Measurements from ENCODE around the gene FBXO15.

Gene FBXO15

DNA sequence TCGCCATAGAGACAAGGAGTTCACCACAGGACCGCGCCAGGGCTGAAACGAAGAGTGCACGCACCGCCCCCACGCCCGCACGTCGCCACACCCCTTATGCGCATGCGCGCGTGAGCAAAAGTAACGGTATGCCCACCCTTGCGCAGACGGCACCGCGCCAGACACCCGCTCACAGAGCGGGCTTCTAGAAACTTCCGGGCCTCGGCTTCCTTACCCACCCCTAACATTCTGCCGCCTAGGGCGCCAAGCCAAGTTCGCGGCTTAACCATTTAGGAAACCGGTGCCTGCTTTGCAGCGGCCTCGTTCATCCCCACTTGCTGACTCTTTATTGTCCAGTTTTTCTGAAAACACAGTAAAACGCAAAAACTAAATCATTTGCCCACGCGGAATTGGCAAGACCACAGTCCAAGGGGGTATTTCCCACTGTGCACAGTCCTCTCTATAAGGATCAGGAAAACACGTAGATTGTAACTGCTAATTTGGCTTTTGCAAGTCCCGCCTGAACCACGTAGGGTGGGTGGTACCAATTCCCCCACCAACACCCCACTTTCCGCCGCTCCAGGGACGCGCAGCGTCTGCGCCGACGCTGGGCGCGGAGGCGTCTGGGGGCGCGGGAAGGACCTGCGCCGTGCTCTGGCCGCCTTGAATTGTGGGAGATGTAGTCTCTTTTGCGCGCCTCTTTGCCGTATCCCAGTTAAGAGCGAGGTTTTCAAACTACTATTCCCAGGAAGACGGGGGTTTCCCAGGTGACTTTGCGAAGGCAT lies at the start of gene FBXO15, which contains the start of gene TIMM21:
TSS of gene FBXO15 (minus strand) at position 56 of the 764 bp plus-strand sequence. CDS start at position 7, 49 bp downstream.
TSS of gene TIMM21 (plus strand) at position 745 of the 764 bp plus-strand sequence. CDS start 286 bp downstream, outside the sequence.
- peak; percentile 89 to 92 (median 91) for DNase-seq (ENCODE audit: low read depth in 2 of 3, low spot score in 1 of 3)

- peak; percentile 10 to 40 (median 14) for DNase-seq (ENCODE audit: low read depth in 2 of 3, low spot score in 1 of 3)
Observed at GRCh38 chr18:74196220-74197119, 48.8 kb upstream of the FBXO15 start.

- no peak for DNase-seq (ENCODE audit: low read depth in 2 of 3, low spot score in 1 of 3)
Observed at GRCh38 chr18:74194691-74195090, 47.1 kb upstream of the FBXO15 start.

DNA sequence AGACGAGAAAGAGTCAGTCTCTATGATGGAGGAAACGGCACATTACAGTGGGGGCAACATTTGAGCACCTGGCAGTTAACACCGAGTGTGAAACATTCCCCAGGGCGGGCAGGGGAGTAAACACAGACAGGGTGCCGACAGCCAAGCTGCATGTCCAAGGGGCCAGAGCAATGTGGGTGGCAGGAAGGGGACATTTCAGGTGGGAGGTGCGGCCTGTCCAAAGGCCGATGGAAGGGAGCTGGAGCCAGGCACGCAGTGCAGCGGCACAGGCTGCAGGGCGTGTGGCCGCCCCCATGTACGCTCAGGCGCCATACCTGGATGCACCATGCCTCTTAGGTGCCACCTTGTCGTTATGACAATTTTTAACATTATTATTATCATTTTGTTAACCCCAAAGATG lies 43.9 kb upstream of the FBXO15 start:
- no peak for DNase-seq (ENCODE audit: low read depth in 2 of 3, low spot score in 1 of 3)

DNA sequence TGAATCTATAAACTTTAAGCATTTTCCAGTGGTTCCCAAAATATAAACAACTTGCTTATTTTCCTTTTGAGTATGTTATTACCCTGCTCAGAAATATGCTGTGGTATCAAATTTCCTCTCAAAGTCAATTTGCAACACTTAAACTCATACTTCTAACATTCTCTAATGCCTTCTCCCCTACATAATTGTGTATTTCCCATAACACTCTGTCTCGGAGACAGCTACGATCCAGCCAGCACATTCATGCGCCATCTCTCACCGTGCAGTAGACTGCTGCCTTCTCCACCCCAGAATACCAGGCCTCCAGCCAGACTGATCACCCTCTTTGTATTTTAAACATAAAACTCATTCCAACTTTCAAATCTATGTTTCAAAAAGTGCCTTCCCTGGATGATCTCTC lies 42.5 kb upstream of the FBXO15 start:
- DNase-seq (ENCODE audit: low read depth in 2 of 3, low spot score in 1 of 3) = no peak

- no peak for DNase-seq (ENCODE audit: low read depth in 2 of 3, low spot score in 1 of 3)
Observed at GRCh38 chr18:74186661-74187060, 39.0 kb upstream of the FBXO15 start.

DNA sequence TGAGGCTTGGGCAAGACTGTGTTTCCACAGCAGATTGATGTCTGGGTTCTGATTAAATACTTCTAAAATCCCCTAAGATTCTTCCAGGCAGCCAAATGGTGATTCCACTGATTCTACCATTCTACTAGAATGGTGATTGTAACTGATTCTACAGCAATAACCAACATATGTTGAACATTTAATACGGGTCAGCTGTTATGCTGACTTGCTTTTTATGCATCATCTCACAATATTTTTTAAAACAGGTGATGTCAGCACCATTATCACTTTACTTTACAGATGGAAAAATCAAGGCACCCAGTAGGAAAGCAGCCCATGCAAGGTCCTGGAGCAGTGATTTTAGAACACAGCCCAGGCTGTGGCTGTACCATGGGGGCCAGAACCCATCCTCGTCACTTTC lies 38.2 kb upstream of the FBXO15 start:
- no peak for DNase-seq (ENCODE audit: low read depth in 2 of 3, low spot score in 1 of 3)

DNA sequence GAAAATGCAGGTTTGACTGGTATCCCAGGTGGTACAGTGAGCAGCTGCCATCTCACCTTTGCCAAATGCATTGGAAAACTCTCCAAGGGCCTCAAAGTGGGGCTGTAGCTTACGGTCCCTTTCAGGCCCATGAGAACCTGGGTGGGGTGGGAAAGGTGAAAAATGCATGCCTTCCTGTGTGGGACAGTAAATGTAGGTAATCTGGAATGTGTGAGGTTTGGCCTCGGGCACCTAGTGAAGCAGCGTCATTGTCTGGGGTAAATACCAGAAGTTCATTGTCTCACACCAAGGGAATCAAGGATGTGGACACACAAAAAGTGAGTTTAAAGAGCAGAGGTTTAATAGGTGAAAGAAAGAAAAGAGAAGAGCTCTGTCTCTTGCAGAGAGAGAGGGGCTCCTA lies 37.2 kb upstream of the FBXO15 start:
- DNase-seq (ENCODE audit: low read depth in 2 of 3, low spot score in 1 of 3) = no peak

GRCh38 chr18:74183130-74183529 lies 35.5 kb upstream of the FBXO15 start:
- no peak for DNase-seq (ENCODE audit: low read depth in 2 of 3, low spot score in 1 of 3)

GRCh38 chr18:74182335-74182734 lies 34.7 kb upstream of the FBXO15 start:
- no peak for DNase-seq (ENCODE audit: low read depth in 2 of 3, low spot score in 1 of 3)

DNA sequence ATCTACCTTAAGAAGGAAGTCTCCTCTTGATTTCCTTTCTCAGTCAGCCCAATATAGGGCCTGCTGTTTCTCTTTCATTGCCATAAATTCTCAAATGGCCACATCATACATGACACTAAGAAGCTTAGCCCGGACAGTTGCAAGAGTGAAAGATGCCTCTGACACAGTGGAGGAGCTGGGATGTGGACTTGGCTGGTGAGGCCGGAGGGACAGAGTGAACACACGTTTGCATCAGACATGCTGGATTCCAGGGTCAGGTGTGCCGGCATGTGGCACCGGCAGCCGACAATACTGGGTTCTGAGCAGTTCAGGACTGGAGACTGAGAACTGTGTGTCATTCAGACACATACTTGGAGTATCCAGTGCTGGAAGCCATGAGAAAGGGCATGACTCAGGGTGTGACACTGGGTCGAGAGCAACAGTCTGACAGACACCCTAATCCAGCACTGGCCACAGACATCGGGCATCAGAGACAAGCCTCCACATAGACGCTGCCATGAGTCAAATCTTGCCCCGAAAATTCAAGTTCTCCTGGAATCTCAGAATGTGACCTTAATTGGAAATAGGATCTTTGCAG lies 32.1 kb upstream of the FBXO15 start:
- no peak for DNase-seq (ENCODE audit: low read depth in 2 of 3, low spot score in 1 of 3)

GRCh38 chr18:74178884-74179283 lies 31.2 kb upstream of the FBXO15 start:
- DNase-seq (ENCODE audit: low read depth in 2 of 3, low spot score in 1 of 3) = no peak

DNA sequence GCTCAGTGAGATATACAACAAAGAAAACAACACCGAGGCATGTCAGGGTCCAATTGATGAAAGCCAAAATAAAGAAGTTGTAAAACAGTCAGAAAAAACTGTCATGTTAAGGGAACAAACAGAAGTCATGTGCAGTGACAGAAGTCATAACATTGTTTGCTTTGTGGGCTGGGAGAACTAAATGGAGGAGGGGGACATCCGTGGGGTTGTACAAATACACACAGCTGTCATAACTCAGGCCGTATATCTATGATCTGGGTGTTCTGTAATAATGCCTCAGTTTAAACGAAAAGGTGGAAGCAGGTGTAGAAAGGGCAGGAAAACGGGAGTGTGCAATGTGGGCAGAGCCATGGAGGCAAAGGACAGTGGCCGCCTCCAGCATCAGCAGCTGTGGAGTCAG lies 28.0 kb upstream of the FBXO15 start:
- DNase-seq (ENCODE audit: low read depth in 2 of 3, low spot score in 1 of 3) = no peak

GRCh38 chr18:74173434-74173750 lies 25.8 kb upstream of the FBXO15 start:
- no peak for DNase-seq (ENCODE audit: low read depth in 2 of 3, low spot score in 1 of 3)

DNA sequence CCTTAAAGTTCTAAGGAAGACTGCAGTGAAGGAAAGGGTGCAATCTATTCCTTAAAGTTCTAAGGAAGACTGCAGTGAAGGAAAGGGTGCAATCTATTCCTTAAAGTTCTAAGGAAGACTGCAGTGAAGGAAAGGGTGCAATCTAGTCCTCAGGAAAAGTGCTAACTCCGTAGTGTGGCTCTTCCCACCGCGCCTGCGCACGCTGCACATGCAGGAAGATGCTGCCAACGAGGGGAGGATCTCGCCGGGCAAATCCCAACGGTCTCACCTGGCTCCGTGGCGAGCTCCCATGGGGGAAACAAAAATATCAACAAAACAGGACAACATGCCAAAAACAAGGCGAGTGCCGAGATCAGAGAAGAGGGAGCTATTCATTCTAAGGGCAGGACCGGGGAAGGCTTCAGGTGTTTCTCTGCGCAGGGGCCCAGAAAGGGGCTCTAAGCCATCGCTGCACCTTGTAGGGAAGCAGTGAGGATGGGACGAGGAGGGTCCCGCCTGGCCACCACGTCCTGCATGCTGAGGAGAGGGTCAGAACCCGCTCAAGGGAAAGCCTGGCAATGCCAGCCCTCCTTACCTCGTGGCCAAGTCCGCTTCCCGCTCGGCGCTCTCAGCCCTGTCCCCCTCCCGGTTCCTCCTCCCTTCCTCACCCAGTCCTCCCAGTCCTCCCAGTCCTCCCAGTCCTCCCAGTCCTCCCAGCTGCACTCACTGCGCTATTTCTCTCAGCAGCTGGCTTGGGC lies 25.2 kb upstream of the FBXO15 start:
- no peak for DNase-seq (ENCODE audit: low read depth in 2 of 3, low spot score in 1 of 3)

DNA sequence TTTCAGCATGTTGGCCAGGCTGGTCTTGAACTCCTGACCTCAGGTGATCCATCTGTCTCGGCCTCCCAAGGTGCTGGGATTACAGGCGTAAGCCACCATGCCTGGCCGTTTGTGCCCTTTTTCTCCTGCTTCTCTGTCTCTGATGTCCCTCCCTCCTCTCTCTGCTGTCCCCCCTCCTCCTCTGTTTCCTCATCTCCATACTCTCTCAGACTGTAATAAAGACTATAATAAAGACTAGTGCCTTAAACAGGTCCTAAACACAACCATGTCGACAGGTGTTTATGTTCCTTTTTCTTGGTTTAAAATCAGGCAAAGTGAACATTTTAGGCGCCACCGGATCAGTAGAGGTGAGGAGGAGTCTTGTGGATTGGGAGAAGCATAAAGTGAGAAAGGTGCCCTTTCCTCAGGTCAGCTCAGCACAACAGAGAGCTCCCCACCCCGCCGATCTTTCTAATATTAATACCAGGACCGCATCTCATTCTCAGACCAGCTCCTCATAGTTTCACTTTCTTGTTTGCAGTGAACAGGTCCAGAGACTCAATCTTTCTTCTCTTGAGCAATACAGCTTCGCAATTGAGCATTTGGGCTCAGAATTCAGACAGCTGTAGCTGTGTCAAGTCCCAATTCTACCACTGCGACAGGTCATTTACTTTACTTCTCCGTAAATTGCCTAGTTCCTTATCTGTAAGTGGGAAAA lies 24.4 kb upstream of the FBXO15 start:
- no peak for DNase-seq (ENCODE audit: low read depth in 2 of 3, low spot score in 1 of 3)

- DNase-seq (ENCODE audit: low read depth in 2 of 3, low spot score in 1 of 3) = no peak
Observed at GRCh38 chr18:74166386-74166785, 18.8 kb upstream of the FBXO15 start.

- no peak for DNase-seq (ENCODE audit: low read depth in 2 of 3, low spot score in 1 of 3)
Observed at GRCh38 chr18:74163019-74163660, 15.5 kb upstream of the FBXO15 start.

GRCh38 chr18:74155276-74155675 lies 7.6 kb upstream of the FBXO15 start:
- DNase-seq (ENCODE audit: low read depth in 2 of 3, low spot score in 1 of 3) = no peak

GRCh38 chr18:74154716-74155115 lies 7.1 kb upstream of the FBXO15 start:
- no peak for DNase-seq (ENCODE audit: low read depth in 2 of 3, low spot score in 1 of 3)

Measured in stimulated activated CD4-positive, alpha-beta T cell treated with anti-CD3 and anti-CD28 coated beads, Interleukin-12 subunit alpha, Interleukin-12 subunit beta, amount 100 ng/mL, for 48 hours (primary cell).